H9 (cell line): Measurements from ENCODE around the gene HSP90B1. TPM values are rescaled to one million over a fixed set of nuclear protein-coding genes. Genes with fewer than 3 reads are reported as not detected.
A peak's percentile ranks its signal among the peaks of the same experiment; 100 is the strongest.

Experiments
- DNase-seq: peaks from one replicate; pipeline ENCODE4 v3.0.0-alpha.2; 2017
- H2AFZ ChIP-seq: one replicate; pipeline ENCODE4 v1.6.1; 2013; ENCODE audit warnings: mild to moderate bottlenecking, low read length, control low read depth, moderate library complexity
- H2AK5ac ChIP-seq: 2 replicates; pipeline ENCODE4 v1.6.1; 2013; ENCODE audit warnings: low read length, control low read depth, mixed read lengths; ENCODE audit not compliant: insufficient read length
- H2BK120ac ChIP-seq: one replicate; pipeline ENCODE4 v1.6.1; 2013; ENCODE audit warnings: low read depth, mild to moderate bottlenecking, low read length, control low read depth, inconsistent platforms; ENCODE audit not compliant: poor library complexity, severe bottlenecking
- H2BK12ac ChIP-seq: 2 replicates; pipeline ENCODE4 v1.6.1; 2013; ENCODE audit warnings: low read length, control low read depth, mixed read lengths, low read depth; ENCODE audit not compliant: insufficient read length
- H2BK15ac ChIP-seq: 2 replicates; pipeline ENCODE4 v1.6.1; 2013; ENCODE audit warnings: low read depth, low read length, control low read depth
- H2BK20ac ChIP-seq: one replicate; pipeline ENCODE4 v1.6.1; 2013; ENCODE audit warnings: low read depth, mild to moderate bottlenecking, low read length, control low read depth, inconsistent platforms; ENCODE audit not compliant: poor library complexity, severe bottlenecking
- H2BK5ac ChIP-seq: 2 replicates; pipeline ENCODE4 v1.6.1; 2013; ENCODE audit warnings: low read length, control low read depth, mixed read lengths; ENCODE audit not compliant: insufficient read length
- H3K14ac ChIP-seq: 2 replicates; pipeline ENCODE4 v1.6.1; 2013; ENCODE audit warnings: low read length, control low read depth; ENCODE audit not compliant: insufficient read depth
- H3K18ac ChIP-seq: 2 replicates; pipeline ENCODE4 v1.6.1; 2013; ENCODE audit warnings: low read depth, mild to moderate bottlenecking, mixed read lengths, low read length, control low read depth; ENCODE audit not compliant: insufficient read length
- H3K23ac ChIP-seq: 2 replicates; pipeline ENCODE4 v1.6.1; 2013; ENCODE audit warnings: low read length, control low read depth, mixed read lengths, low read depth; ENCODE audit not compliant: insufficient read length
- H3K23me2 ChIP-seq: 2 replicates; pipeline ENCODE4 v1.6.1; 2013; ENCODE audit warnings: low read depth, mild to moderate bottlenecking, mixed read lengths, low read length, control low read depth; ENCODE audit not compliant: insufficient read length, poor library complexity, severe bottlenecking
- H3K27ac ChIP-seq: 2 replicates; pipeline ENCODE4 v1.5.1; 2013; ENCODE audit warnings: low read length, control low read depth, mixed read lengths, low read depth; ENCODE audit not compliant: insufficient read length
- H3K27me3 ChIP-seq: 2 replicates; pipeline ENCODE4 v1.6.1; 2013; ENCODE audit warnings: low read length, control low read depth, inconsistent platforms; ENCODE audit not compliant: insufficient read depth
- H3K4ac ChIP-seq: 2 replicates; pipeline ENCODE4 v1.6.1; 2013; ENCODE audit warnings: low read depth, mild to moderate bottlenecking, control low read depth, inconsistent platforms, low read length, moderate library complexity
- H3K4me1 ChIP-seq: 2 replicates; pipeline ENCODE4 v1.6.1; 2013; ENCODE audit warnings: low read length, control low read depth, inconsistent platforms; ENCODE audit not compliant: insufficient read depth
- H3K4me2 ChIP-seq: 2 replicates; pipeline ENCODE4 v1.6.1; 2013; ENCODE audit warnings: low read length, control low read depth, mixed read lengths; ENCODE audit not compliant: insufficient read length, insufficient read depth
- H3K56ac ChIP-seq: 2 replicates; pipeline ENCODE4 v1.6.1; 2013; ENCODE audit warnings: low read depth, mild to moderate bottlenecking, mixed read lengths, low read length, control low read depth; ENCODE audit not compliant: insufficient read length
- H3K79me1 ChIP-seq: 2 replicates; pipeline ENCODE4 v1.6.1; 2013; ENCODE audit warnings: low read depth, mild to moderate bottlenecking, moderate library complexity, low read length, control low read depth, inconsistent platforms; ENCODE audit not compliant: insufficient read depth, poor library complexity, severe bottlenecking
- H3K79me2 ChIP-seq: 2 replicates; pipeline ENCODE4 v1.6.1; 2013; ENCODE audit warnings: low read length, control low read depth, inconsistent platforms; ENCODE audit not compliant: insufficient read depth
- H3K9ac ChIP-seq: 2 replicates; pipeline ENCODE4 v1.6.1; 2013; ENCODE audit warnings: low read length, control low read depth, mixed read lengths; ENCODE audit not compliant: insufficient read length; ENCODE audit errors: extremely low read depth
- H3K9me3 ChIP-seq: one replicate; pipeline ENCODE4 v1.6.1; 2013; ENCODE audit warnings: low read depth, low read length, inconsistent platforms; ENCODE audit not compliant: control insufficient read depth
- H3T11ph ChIP-seq: one replicate; pipeline ENCODE4 v1.6.1; 2013; ENCODE audit warnings: mild to moderate bottlenecking, low read length, control low read depth, inconsistent platforms
- H4K20me1 ChIP-seq: one replicate; pipeline ENCODE4 v1.6.1; 2013; ENCODE audit not compliant: control insufficient read depth, insufficient read length, insufficient read depth
- H4K5ac ChIP-seq: 2 replicates; pipeline ENCODE4 v1.6.1; 2013; ENCODE audit warnings: low read depth, mild to moderate bottlenecking, mixed read lengths, low read length, control low read depth; ENCODE audit not compliant: insufficient read length
- H4K8ac ChIP-seq: replicated peaks from 2 replicates; pipeline ENCODE4 v1.6.1; 2013; ENCODE audit warnings: low read length, control low read depth, mixed read lengths, low read depth; ENCODE audit not compliant: insufficient read length
- H4K91ac ChIP-seq: 2 replicates; pipeline ENCODE4 v1.6.1; 2013; ENCODE audit warnings: low read depth, mild to moderate bottlenecking, moderate library complexity, mixed read lengths, low read length, control low read depth; ENCODE audit not compliant: insufficient read length
- H3K27ac Mint-ChIP-seq, 3 experiments: 2 replicates in 2 of 3; 3 replicates in 1 of 3; pipeline ENCODE4 v1.8.0; 2020 to 2021; ENCODE audit warnings: mixed read lengths in 3 of 3, mild to moderate bottlenecking in 1 of 3, moderate library complexity in 1 of 3
- H3K27me3 Mint-ChIP-seq: 2 replicates; pipeline ENCODE4 v1.8.0; 2021; ENCODE audit warnings: low read depth, mild to moderate bottlenecking, moderate library complexity, mixed read lengths
- H3K36me3 Mint-ChIP-seq, 3 experiments: 2 replicates in 2 of 3; 3 replicates in 1 of 3; pipeline ENCODE4 v1.8.0; 2020 to 2021; ENCODE audit warnings: low read depth in 3 of 3, mixed read lengths in 3 of 3; ENCODE audit not compliant: insufficient read depth in 1 of 3
- H3K4me1 Mint-ChIP-seq, 2 experiments: 2 replicates each; pipeline ENCODE4 v1.8.0; 2020; ENCODE audit warnings: mixed read lengths in 2 of 2
- H3K4me3 Mint-ChIP-seq, 2 experiments: 2 replicates in 1 of 2; 3 replicates in 1 of 2; pipeline ENCODE4 v1.8.0; 2020 to 2021; ENCODE audit warnings: mild to moderate bottlenecking in 2 of 2, mixed read lengths in 2 of 2, moderate library complexity in 1 of 2
- H3K9me3 Mint-ChIP-seq, 2 experiments: 2 replicates in 1 of 2; 3 replicates in 1 of 2; pipeline ENCODE4 v1.8.0; 2020; ENCODE audit warnings: mild to moderate bottlenecking in 2 of 2, mixed read lengths in 2 of 2, moderate library complexity in 1 of 2
- CTCF ChIP-seq: fragments of 200-600 bp; sonication (generic); conservative IDR thresholded peaks from 3 replicates; pipeline ENCODE4 v1.8.0; 2021; ENCODE audit warnings: antibody characterized with exemption, mild to moderate bottlenecking
- WGBS: extraction: QIAGEN DNeasy Blood & Tissue Kit; methylation state at CpG from one replicate; pipeline ENCODE4 v1.1.7; 2013; ENCODE audit warnings: missing lambda C conversion rate, low lambda C conversion rate, mixed read lengths; ENCODE audit not compliant: insufficient read length; ENCODE audit errors: extremely low coverage; 5-methylcytosine and 5-hydroxymethylcytosine counted together
- total RNA-seq: library from RNA; stranded (reverse); gene quantifications from 2 replicates; pipeline ENCODE4 v1.2.1, GENCODE V29; 2021

Gene HSP90B1
- total RNA-seq, 1 experiment from 2014 or later = 737 TPM

- H4K8ac ChIP-seq = no peak overlapping the region
- no peak overlapping the region for H3K23ac ChIP-seq
- no peak overlapping the region for H4K91ac ChIP-seq
- H2AFZ ChIP-seq = no peak overlapping the region
- peaks cover 4% of the 10 kb centered on the region for H3K79me1 ChIP-seq
- peak overlapping the region; percentile 75 for H3K4me2 ChIP-seq
- Mint-ChIP-seq H3K27ac (peak overlapping the region in 2 of 3 experiments; percentile 66 to 96; a peak in 4 of 7 replicates), H3K36me3 (peaks cover 11 to 33% (median 29%) of the 10 kb centered on the region in 3 experiments; a peak in 6 of 7 replicates), H3K4me3 (peak overlapping the region; percentile 97 to 98), H3K27me3 (no peaks in the 10 kb centered on the region), H3K9me3 (no peaks in the 10 kb centered on the region; a peak in 1 of 5 replicates), H3K4me1 (peaks cover 20 to 33% of the 10 kb centered on the region in 2 experiments)
- peak overlapping the region; percentile 98 for H3K9ac ChIP-seq
- H2BK12ac ChIP-seq = no peak overlapping the region
- H2BK15ac ChIP-seq = no peak overlapping the region
- H3T11ph ChIP-seq = no peak overlapping the region
- H3K79me2 ChIP-seq = peaks cover 46% of the 10 kb centered on the region; the same call in 1 of the 2 replicates
- no CpG with 5 or more reads among the region's 1 CpG for WGBS
- no peak overlapping the region for H2BK5ac ChIP-seq
- H3K18ac ChIP-seq = no peak overlapping the region
- H3K14ac ChIP-seq = no peak overlapping the region
- H4K20me1 ChIP-seq = no peaks in the 10 kb centered on the region
- H3K4ac ChIP-seq = no peak overlapping the region
- no peak for DNase-seq
- no peaks in the 10 kb centered on the region for H3K27me3 ChIP-seq
- no peak overlapping the region for H2BK20ac ChIP-seq
- peaks cover 7% of the 10 kb centered on the region for H3K23me2 ChIP-seq
- TF ChIP-seq CTCF = no peak
- no peak overlapping the region for H4K5ac ChIP-seq
- no peak overlapping the region for H3K27ac ChIP-seq
- H2AK5ac ChIP-seq = no peak overlapping the region
- H2BK120ac ChIP-seq = no peak overlapping the region
- H3K9me3 ChIP-seq = no peaks in the 10 kb centered on the region
- H3K4me1 ChIP-seq = no peaks in the 10 kb centered on the region
- no peak overlapping the region for H3K56ac ChIP-seq
These were observed 36.5 kb downstream of the HSP90B1 start for GRCh38 chr12:103966736-103967135.
